ENCODE results near the gene SMIM27. TPM values are rescaled to one million over a fixed set of nuclear protein-coding genes. Genes with fewer than 3 reads are reported as not detected.

SMIM27 gene
- total and polyA plus RNA-seq, 11 donors, result 4.1 to 26.5 (median 14.2) TPM

- no peak overlapping the region for H3K27ac ChIP-seq
Observed at GRCh38 chr9:32565967-32566366, 13.8 kb downstream of the SMIM27 start.

GRCh38 chr9:32566770-32567169 is 14.6 kb downstream of the SMIM27 start:
- DNase-seq, result no peak
- Histone ChIP-seq H3K27ac (no peak overlapping the region), H3K4me1 (peaks cover 0 to 24% (median 13%) of the 10 kb centered on the region in 12 donors), H3K36me3 (peaks cover 0 to 70% (median 51%) of the 10 kb centered on the region in 9 donors), H3K9me3 (no peaks in the 10 kb centered on the region), H3K27me3 (no peaks in the 10 kb centered on the region), H3K4me3 (no peak overlapping the region)
- ATAC-seq, result peak in 1 of 4 donors; percentile 41
- intact Hi-C loops (cut with DNase I), result loop anchor here in 1 of 10 donors (10.0 kb wide), 1 partner anchor 62 kb away; no protein-coding TSS in a partner anchor
- TF ChIP-seq CTCF (IDR thresholded peaks at IDR 0.05) (no peak), POLR2A (IDR thresholded peaks at IDR 0.05) (no peak)
- WGBS, 4 donors, result 92 to 94% (median 93%) methylated on average over 21 to 26 of the region's 26 CpGs

More at GRCh38 chr9:32565967-32566366, 13.8 kb downstream of the SMIM27 start:
- H3K4me1 ChIP-seq, result peaks cover 0 to 16% (median 6%) of the 10 kb centered on the region in 12 donors
- 94 to 95% (median 94%) methylated on average over 6 of the region's 6 CpGs for WGBS, 4 donors
- TF ChIP-seq POLR2A (IDR thresholded peaks at IDR 0.05), result no peak
- TF ChIP-seq CTCF (IDR thresholded peaks at IDR 0.05), result no peak
- H3K4me3 ChIP-seq, result no peak overlapping the region
- H3K27me3 ChIP-seq, result no peaks in the 10 kb centered on the region
- DNase-seq (no peak), ATAC-seq (no peak)
- no peaks in the 10 kb centered on the region for H3K9me3 ChIP-seq
- intact Hi-C loops (cut with DNase I), result loop anchor here in 1 of 10 donors (10.0 kb wide), 1 partner anchor 61 kb away; no protein-coding TSS in a partner anchor
- H3K36me3 ChIP-seq, result peaks cover 0 to 69% (median 51%) of the 10 kb centered on the region in 9 donors

GRCh38 chr9:32570262-32570661 is 18.1 kb downstream of the SMIM27 start:
- Histone ChIP-seq H3K27ac (no peak overlapping the region), H3K36me3 (peaks cover 0 to 52% (median 37%) of the 10 kb centered on the region in 9 donors), H3K9me3 (no peaks in the 10 kb centered on the region), H3K27me3 (no peaks in the 10 kb centered on the region), H3K4me1 (peaks cover 0 to 35% (median 21%) of the 10 kb centered on the region in 12 donors), H3K4me3 (no peak overlapping the region)
- WGBS, 4 donors, result 68 to 83% (median 80%) methylated on average over 4 of the region's 4 CpGs
- DNase-seq (no peak), ATAC-seq (no peak)
- intact Hi-C loops (cut with DNase I), result loop anchor here in 2 of 10 donors (5.0 to 10.0 kb wide), 3 partner anchors 45 to 138 kb away; partner anchors contain the start of gene RIGI (in 1 of the 2)
- no peak for TF ChIP-seq POLR2A (IDR thresholded peaks at IDR 0.05)
- TF ChIP-seq CTCF (IDR thresholded peaks at IDR 0.05), result no peak

GRCh38 chr9:32571969-32572899 is 20.1 kb downstream of the SMIM27 start:
- H3K36me3 ChIP-seq, result peaks cover 0 to 32% (median 17%) of the 10 kb centered on the region in 9 donors
- intact Hi-C loops (cut with DNase I), result loop anchor here in 5 of 10 donors (1.0 to 10.0 kb wide), 8 partner anchors 19 to 188 kb away; partner anchors contain the start of genes RIGI (in 3 of the 5), ACO1 (in 2 of the 5), SMIM27 (in 2 of the 5) and TOPORS (in 2 of the 5)
- WGBS, 4 donors, result 1 to 2% (median 1%) methylated on average over 17 of the region's 17 CpGs
- peak; percentile 13 to 66 (median 49) for TF ChIP-seq CTCF (IDR thresholded peaks at IDR 0.05)
- TF ChIP-seq POLR2A (IDR thresholded peaks at IDR 0.05), result no peak
- no peaks in the 10 kb centered on the region for H3K27me3 ChIP-seq
- DNase-seq (peak in 4 of 5 donors; percentile 46 to 79 (median 58)), ATAC-seq (peak; percentile 83 to 89 (median 86))
- H3K4me1 ChIP-seq, result peaks cover 0 to 35% (median 21%) of the 10 kb centered on the region in 12 donors
- peak overlapping the region; percentile 79 to 98 (median 92) for H3K27ac ChIP-seq
- H3K4me3 ChIP-seq, result peak overlapping the region; percentile 71 to 96 (median 80)
- no peaks in the 10 kb centered on the region for H3K9me3 ChIP-seq

Data from heart left ventricle (tissue), 16 donors.